Adrenal gland (tissue), 12 donors: ENCODE results near the gene PDLIM7. TPM values are rescaled to one million over a fixed set of nuclear protein-coding genes. Genes with fewer than 3 reads are reported as not detected.

Experiments used
- DNase-seq, 7 donors: peaks; one replicate each; pipeline ENCODE4 v3.0.0-alpha.2; 2019 to 2020
- H3K27ac ChIP-seq, 5 donors: fragments of 200-600 bp; sonication (generic) in 4 of 5; 1 replicate in 3 of 5; 2 replicates in 2 of 5; pipeline versions ENCODE4 v1.5.1 to v1.8.0; 2016 to 2020; ENCODE audit warnings: mild to moderate bottlenecking in 1 of 5
- H3K27me3 ChIP-seq: fragments of 200-600 bp; 2 replicates; pipeline ENCODE4 v1.8.0; 2021
- H3K36me3 ChIP-seq, 2 donors: fragments of 200-600 bp; replicated peaks in 1 of 2; 1 replicate in 1 of 2; 2 replicates in 1 of 2; pipeline versions ENCODE4 v1.5.1 to v1.8.0; 2018 to 2022
- H3K4me1 ChIP-seq, 2 donors: fragments of 200-600 bp; replicated peaks in 1 of 2; 1 replicate in 1 of 2; 2 replicates in 1 of 2; pipeline versions ENCODE4 v1.5.1 to v1.8.0; 2018 to 2021
- H3K4me3 ChIP-seq, 4 donors: fragments of 200-600 bp; sonication (generic) in 3 of 4; one replicate each; pipeline ENCODE4 v1.5.1; 2016 to 2018
- H3K9me3 ChIP-seq, 3 donors: fragments of 200-600 bp; sonication (generic) in 1 of 3; replicated peaks in 1 of 3; 1 replicate in 2 of 3; 2 replicates in 1 of 3; pipeline versions ENCODE4 v1.5.1 to v1.8.0; 2016 to 2021
- CTCF ChIP-seq, 6 experiments: fragments of 450-650 bp in 4 of 6; fragments of 200-600 bp in 2 of 6; sonication (generic) in 1 of 6; IDR thresholded peaks; 1 replicate in 5 of 6; 2 replicates in 1 of 6; pipeline versions ENCODE4 v1.5.1 to v1.8.0; 2016 to 2021; ENCODE audit warnings: antibody characterized with exemption in 6 of 6, mild to moderate bottlenecking in 2 of 6, moderate library complexity in 1 of 6
- POLR2A ChIP-seq, 2 donors: fragments of 450-650 bp; IDR thresholded peaks; one replicate each; pipeline ENCODE4 v1.6.1; 2017; ENCODE audit warnings: antibody characterized with exemption in 2 of 2, mild to moderate bottlenecking in 2 of 2, moderate library complexity in 1 of 2
- WGBS, 4 donors: extraction: QIAGEN DNeasy Blood & Tissue Kit in 2 of 4; methylation state at CpG; one replicate each; pipeline versions ENCODE4 v1.1.5 to v1.1.7; 2013 to 2017; 5-methylcytosine and 5-hydroxymethylcytosine counted together
- intact Hi-C, 2 donors: fragments of 100-400 bp; cut with DNase I; formaldehyde crosslinking; loops; one replicate each; pipeline versions ENCODE4 v1.14.1 to v1.15.0; 2022 to 2023
- polyA plus RNA-seq, 3 donors: library from polyadenylated mRNA; stranded (reverse); fragments of 200-250 nt in 2 of 3; fragments of 350-450 nt in 1 of 3; fragmentation: Illumina TruSeq in 1 of 3; extraction: RNeasy Lipid Tissue Mini Kit (QIAGEN cat#74804) in 1 of 3; gene quantifications; one replicate each; pipeline ENCODE4 v1.2.3, GENCODE V29; 2013 to 2014
- total RNA-seq, 9 donors: library from RNA; depleted of rRNA in 4 of 9; stranded (reverse); fragments of >200 nt in 4 of 9; fragments of 120-200 nt in 1 of 9; fragmentation: NEBNext Ultra II Directional in 1 of 9; extraction: Animal tissue kit (Norgen Biotek cat#: 25700) in 1 of 9; gene quantifications; one replicate each; pipeline versions ENCODE4 v1.1.0 to v1.2.4, GENCODE V29; 2013 to 2023
- donor health status: healthy with polysubstance abuse.
- donor health status: Bipolar disorder and iron deficiency.
- donor health status: DM: yes; HTN: yes; CAD: no.
- donor health status: DM: no; HTN: no; CAD: no.
- donor health status: DM: no; HTN: no; CAD: no.
- donor health status: DM: yes; HTN: yes; CAD: no.

PDLIM7 gene
- total and polyA plus RNA-seq, 12 donors: 6.5 to 246 (median 38.9) TPM

- TF ChIP-seq CTCF (IDR thresholded peaks at IDR 0.05): peak; percentile 18 to 79 (median 52)
- TF ChIP-seq POLR2A (IDR thresholded peaks at IDR 0.05): no peak
- H3K4me3 ChIP-seq: no peak overlapping the region
- no peak overlapping the region for H3K27ac ChIP-seq
- H3K4me1 ChIP-seq: peaks cover 16 to 29% of the 10 kb centered on the region in 2 donors
- H3K9me3 ChIP-seq: no peaks in the 10 kb centered on the region
- WGBS, 4 donors: 75 to 83% (median 77%) methylated on average over 17 to 24 of the region's 24 CpGs
- DNase-seq: peak; percentile 60 to 95 (median 84)
- intact Hi-C loops: loop anchor here (5.0 to 10.0 kb wide), 4 partner anchors 45 to 142 kb away; partner anchors contain the start of gene MXD3 (in 1 of the 2)
- H3K36me3 ChIP-seq: no peaks in the 10 kb centered on the region
- H3K27me3 ChIP-seq: no peaks in the 10 kb centered on the region
Measured at GRCh38 chr5:177456976-177457851, 40.2 kb downstream of the PDLIM7 start.

- Histone ChIP-seq H3K4me1 (peaks cover 14 to 29% of the 10 kb centered on the region in 2 donors), H3K27ac (no peak overlapping the region), H3K4me3 (no peak overlapping the region)
Measured at GRCh38 chr5:177456591-177456964, 40.8 kb downstream of the PDLIM7 start.

GRCh38 chr5:177455661-177456590, 41.5 kb downstream of the PDLIM7 start:
- intact Hi-C loops: loop anchor here (2.0 to 10.0 kb wide), 5 partner anchors 46 to 141 kb away; partner anchors contain the start of gene MXD3 (in 1 of the 2)
- H3K4me1 ChIP-seq: peaks cover 14 to 29% of the 10 kb centered on the region in 2 donors
- DNase-seq: peak; percentile 91 to 97 (median 93)
- H3K27ac ChIP-seq: peak overlapping the region in 2 of 5 donors; percentile 61 to 74
- H3K36me3 ChIP-seq: no peaks in the 10 kb centered on the region
- TF ChIP-seq CTCF (IDR thresholded peaks at IDR 0.05) (peak; percentile 69 to 97 (median 84)), POLR2A (IDR thresholded peaks at IDR 0.05) (no peak)
- peak overlapping the region in 2 of 4 donors; percentile 16 to 71 for H3K4me3 ChIP-seq
- WGBS, 4 donors: 0 to 1% (median 1%) methylated on average over 12 to 76 of the region's 76 CpGs
- H3K9me3 ChIP-seq: no peaks in the 10 kb centered on the region
- no peaks in the 10 kb centered on the region for H3K27me3 ChIP-seq

More at GRCh38 chr5:177456591-177456964, 40.8 kb downstream of the PDLIM7 start:
- TF ChIP-seq POLR2A (IDR thresholded peaks at IDR 0.05) (no peak), CTCF (IDR thresholded peaks at IDR 0.05) (peak in 1 of 6 experiments; percentile 40)
- no peaks in the 10 kb centered on the region for H3K27me3 ChIP-seq
- 21 to 29% (median 25%) methylated on average over 12 of the region's 12 CpGs for WGBS, 4 donors
- DNase-seq: peak in 1 of 7 donors; percentile 13
- H3K9me3 ChIP-seq: no peaks in the 10 kb centered on the region
- no peaks in the 10 kb centered on the region for H3K36me3 ChIP-seq
- intact Hi-C loops: loop anchor here (5.0 to 10.0 kb wide), 4 partner anchors 46 to 142 kb away; partner anchors contain the start of gene MXD3 (in 1 of the 2)
